NCI-H82 (cell line): ENCODE measurements around the gene ERCC1.

ENCODE experiments used
- DNase-seq: peaks from one replicate; lab custom pipeline; 2025; lab: John Stamatoyannopoulos, UW

The ERCC1 gene

DNA sequence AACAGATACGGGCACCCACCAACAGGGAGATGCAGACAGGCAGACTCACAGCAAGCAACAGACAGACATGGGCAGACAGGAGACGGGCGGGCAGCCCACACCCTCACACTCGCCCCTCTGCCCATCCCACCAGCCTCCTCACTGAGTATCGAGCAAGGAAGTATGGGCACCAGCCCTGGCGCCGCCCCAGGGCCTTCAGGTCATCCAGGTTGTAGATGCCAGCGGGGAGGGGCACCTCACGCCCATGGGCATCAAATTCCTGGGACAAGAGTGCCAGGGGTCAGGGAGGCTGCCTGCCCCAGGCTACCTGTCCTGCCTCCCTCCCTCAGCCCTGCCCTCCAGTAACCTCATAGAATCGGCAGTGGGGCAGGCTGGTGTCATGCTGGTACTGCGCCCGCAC lies 59.0 kb downstream of the ERCC1 start:
- DNase-seq = no peak

DNA sequence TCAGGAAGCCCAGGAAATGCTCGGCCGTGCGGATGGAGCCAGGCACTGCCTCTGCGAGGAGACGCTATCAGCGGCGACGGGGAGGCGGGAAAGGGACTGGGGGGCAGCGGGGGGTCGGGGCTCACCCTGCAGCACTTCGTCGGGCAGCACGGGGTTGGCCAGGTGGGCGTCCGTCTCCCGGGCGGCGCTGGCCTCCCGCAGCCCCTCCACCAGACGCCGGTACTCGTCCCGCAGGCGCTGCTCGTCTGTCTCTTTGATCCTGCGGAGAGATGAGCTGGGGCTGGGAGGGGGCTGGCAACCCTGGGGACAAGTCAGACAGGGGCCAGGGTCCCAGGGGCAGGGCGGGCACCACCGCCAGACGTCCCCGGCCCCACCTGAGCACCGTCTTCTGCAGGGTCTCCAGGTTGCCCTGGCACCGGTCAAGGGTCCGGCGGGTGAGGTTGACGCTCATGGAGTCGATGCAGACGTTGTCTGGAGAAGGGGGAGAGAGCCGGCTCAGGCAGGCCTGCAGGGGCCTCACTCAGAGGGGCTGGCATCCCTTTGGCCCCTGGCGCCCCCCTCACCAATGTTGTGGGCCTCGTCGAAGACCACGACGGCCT lies 59.8 kb downstream of the ERCC1 start:
- DNase-seq = no peak

DNA sequence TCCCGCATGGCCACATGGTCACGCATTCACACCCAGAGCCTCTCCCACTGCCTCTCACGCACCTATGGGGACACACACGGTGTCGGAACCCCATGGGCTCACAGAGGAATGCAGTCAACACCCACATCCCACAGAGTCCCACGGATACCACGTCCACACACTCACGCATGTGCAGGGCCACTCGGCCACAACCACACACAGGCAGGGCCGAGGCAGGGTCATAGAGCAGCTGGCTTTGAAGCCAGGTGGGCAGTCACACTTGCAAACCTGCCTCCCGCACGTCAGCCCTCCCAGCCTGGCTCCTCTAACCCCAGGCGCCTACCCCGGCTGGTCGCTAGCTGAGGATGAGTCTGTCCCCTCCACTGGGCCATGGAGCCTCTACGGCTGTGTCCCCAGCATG lies 61.4 kb downstream of the ERCC1 start:
- DNase-seq = no peak

DNA sequence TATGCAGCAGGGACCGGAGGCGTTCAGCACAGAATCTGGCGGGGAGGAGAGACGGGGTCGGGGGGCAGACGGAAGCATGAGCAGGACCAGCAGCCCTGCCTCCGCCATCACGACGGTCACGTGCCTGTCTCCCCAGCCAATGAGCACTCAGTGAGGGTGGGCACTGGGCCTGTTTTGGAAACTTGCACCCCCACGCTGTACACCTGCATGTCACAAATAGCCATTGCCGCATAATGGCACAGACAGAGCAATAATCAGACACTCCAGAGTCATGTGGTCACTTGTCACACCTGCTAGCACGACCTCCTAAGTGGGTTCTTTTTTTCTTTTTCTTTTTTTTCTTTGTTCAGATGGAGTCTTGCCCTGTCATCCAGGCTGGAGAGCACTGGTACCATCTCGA lies 62.1 kb downstream of the ERCC1 start:
- no peak for DNase-seq

DNA sequence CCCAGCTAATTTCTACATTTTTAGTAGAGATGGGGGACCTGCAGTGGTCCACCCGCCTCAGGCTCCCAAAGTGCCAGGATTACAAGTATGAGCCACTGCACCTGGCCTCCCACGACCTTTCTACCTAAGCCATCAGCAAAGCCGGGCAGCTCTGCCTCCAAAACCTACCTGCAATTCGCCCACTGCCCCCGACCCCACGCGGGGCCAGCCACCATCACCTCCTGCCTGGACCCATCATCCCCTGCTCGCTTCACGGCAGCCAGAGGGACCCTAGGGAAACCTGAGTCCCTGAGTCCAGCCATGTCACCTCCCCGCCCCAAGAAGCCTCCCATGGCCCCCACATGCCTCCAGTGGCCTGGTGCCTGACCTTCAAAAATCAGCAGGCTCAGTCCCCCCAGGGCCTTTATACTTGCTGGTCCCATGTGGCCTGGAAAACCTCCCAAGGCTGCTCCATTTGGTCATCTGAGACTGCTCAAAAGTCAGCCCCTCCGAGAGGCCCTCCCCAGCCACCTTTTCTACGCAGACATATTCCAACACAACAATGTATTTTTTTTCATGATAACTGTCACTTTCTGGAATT lies 65.4 kb downstream of the ERCC1 start:
- DNase-seq = no peak

DNA sequence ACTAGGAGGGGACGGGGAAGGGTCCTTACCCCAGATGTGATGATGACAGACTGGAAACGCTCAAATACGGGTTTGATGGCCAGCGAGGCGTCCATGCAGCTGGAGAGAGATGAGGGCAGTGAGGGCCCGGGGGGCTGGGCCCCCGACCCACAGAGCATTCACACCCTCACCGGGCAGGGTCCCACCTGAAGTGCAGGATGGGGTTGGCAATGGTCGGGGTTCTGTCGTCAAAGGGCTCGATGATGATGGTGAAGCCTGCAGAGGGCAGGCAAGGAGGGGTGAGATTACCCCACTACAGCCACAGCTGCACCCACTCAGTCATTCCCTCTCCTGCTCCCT lies 66.3 kb downstream of the ERCC1 start:
- no peak for DNase-seq
